GM06990 (cell line): ENCODE measurements around the gene FOXC2.

ENCODE experiments used
- DNase-seq: peaks from one replicate; pipeline ENCODE4 v3.0.0-alpha.2; 2011; ENCODE audit not compliant: insufficient read length; ENCODE audit errors: extremely low read depth
- H3K27me3 ChIP-seq: replicated peaks from 2 replicates; pipeline ENCODE4 v1.6.0; 2011; ENCODE audit warnings: low read length; ENCODE audit not compliant: control insufficient read depth, insufficient read depth
- H3K36me3 ChIP-seq: 2 replicates; pipeline ENCODE4 v1.5.1; 2011; ENCODE audit warnings: low read length; ENCODE audit not compliant: control insufficient read depth, insufficient read depth
- H3K4me3 ChIP-seq: replicated peaks from 2 replicates; pipeline ENCODE4 v1.5.1; 2011; ENCODE audit warnings: low read depth, mild to moderate bottlenecking, control low read depth, low read length
- TF ChIP-seq, protein P1 (sequence below): IDR thresholded peaks from 2 replicates; pipeline ENCODE4 v1.5.1; 2011; ENCODE audit warnings: low read length, control low read depth, mild to moderate bottlenecking, inconsistent platforms; ENCODE audit not compliant: insufficient read depth, poor library complexity, severe bottlenecking

Gene FOXC2

DNA sequence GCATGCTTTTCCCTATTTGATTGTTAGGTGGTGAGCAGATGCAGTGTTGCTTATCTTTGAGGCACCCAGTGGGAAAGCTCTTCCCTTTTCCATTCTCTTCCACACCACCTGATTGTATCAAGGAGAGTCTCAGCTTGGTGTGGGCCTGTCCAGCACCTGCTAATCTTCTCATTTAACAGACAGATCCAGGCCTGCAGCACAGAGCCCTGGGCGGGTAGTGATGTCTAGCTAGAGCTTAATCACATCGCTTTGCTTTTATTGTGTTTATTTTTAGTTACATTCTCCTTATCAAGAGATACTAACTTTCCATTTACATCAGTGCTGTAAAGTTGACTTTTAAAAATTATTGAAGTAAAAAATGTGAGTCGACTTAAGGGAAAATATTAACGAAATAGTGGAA, 35.9 kb downstream of the FOXC2 start:
- TF ChIP-seq, protein P1, sequence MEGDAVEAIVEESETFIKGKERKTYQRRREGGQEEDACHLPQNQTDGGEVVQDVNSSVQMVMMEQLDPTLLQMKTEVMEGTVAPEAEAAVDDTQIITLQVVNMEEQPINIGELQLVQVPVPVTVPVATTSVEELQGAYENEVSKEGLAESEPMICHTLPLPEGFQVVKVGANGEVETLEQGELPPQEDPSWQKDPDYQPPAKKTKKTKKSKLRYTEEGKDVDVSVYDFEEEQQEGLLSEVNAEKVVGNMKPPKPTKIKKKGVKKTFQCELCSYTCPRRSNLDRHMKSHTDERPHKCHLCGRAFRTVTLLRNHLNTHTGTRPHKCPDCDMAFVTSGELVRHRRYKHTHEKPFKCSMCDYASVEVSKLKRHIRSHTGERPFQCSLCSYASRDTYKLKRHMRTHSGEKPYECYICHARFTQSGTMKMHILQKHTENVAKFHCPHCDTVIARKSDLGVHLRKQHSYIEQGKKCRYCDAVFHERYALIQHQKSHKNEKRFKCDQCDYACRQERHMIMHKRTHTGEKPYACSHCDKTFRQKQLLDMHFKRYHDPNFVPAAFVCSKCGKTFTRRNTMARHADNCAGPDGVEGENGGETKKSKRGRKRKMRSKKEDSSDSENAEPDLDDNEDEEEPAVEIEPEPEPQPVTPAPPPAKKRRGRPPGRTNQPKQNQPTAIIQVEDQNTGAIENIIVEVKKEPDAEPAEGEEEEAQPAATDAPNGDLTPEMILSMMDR: no peak
- Histone ChIP-seq H3K36me3 (no peaks in the 10 kb centered on the region), H3K27me3 (no peaks in the 10 kb centered on the region; the same call in 1 of the 2 replicates), H3K4me3 (no peak overlapping the region)
- no peak for DNase-seq

DNA sequence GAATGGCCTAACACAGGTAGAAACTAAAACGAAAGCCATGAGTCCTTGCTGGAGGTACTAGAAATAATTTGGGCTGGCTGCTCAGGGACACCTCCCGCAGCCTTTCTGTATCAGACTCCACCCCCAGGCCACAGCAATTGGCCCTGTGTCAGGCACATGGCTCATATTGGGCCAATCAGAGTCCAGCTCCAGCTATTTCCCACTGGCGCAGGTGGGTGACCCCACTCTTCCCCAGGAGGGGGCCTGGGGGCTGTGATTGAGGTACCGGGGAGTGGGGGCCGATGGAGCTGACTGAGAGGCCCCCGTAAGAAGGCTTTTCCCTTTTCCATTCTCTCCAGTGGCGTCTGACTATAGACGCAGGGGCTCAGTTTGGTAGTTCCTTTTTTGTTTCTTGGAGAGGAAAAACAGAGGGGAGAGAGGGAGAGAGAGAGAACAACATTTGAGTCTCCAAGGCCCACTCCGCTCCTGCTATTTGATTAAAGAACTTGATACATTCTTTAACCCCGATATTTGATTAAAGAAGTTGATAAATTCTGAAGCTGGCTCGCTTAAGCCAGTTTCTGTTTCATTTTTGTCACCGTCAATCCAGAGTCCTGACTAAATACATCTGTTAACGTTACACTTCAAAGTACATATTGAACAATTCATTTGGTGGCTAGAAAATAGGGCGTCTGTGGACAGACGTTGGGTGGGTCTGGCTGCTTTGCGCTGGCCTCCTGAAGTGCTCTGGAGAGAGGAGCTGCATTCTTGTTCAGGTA, 38.0 kb downstream of the FOXC2 start:
- no peak for DNase-seq
- Histone ChIP-seq H3K4me3 (peak overlapping the region; percentile 51), H3K27me3 (no peaks in the 10 kb centered on the region), H3K36me3 (no peaks in the 10 kb centered on the region)
- TF ChIP-seq, protein P1: no peak

DNA sequence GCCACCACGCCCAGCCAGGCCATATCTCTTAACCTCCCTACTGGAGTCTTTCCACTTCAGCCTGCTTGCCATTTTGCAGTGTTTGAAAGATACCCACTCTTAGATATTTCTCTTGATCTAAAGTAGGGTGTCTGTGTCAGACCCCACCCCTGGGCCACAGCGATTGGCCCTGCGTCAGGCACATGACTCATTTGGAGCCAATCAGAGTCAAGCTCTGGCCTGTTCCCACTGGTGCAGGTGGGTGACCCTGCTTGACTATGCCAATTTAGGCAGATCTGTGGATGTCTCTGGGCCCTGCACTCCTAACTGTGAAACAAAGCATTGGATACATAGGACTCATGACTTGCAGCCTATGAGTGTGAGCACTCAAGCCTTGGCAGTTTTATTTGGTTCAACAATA, 39.3 kb downstream of the FOXC2 start:
- no peak overlapping the region for H3K4me3 ChIP-seq
- DNase-seq: no peak
- no peaks in the 10 kb centered on the region for H3K27me3 ChIP-seq
- TF ChIP-seq, protein P1: no peak
- H3K36me3 ChIP-seq: no peaks in the 10 kb centered on the region

DNA sequence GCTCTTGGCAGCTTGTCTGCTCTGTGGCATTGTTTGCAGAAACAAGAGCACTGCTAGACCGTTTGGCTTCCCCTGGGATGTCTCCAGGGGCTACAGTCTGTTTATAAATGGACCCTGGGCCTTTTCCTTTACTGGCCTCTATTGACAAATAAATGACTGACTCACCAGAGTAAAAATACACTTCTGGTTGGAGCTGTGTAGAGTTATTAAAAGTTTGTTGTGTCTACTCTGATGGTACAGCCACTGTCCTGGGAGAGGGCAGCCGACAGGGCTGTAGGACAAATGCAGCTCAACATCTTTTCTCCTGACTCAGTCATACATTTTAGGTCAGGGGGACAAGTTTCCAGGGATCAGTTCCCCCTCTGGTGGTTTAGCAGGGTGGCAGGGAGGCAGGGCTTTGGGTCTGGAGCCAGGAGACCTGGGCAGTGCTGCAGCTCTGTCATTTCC, 41.7 kb downstream of the FOXC2 start:
- TF ChIP-seq, protein P1: no peak
- no peak for DNase-seq
- Histone ChIP-seq H3K4me3 (no peak overlapping the region), H3K36me3 (no peaks in the 10 kb centered on the region), H3K27me3 (no peaks in the 10 kb centered on the region)

DNA sequence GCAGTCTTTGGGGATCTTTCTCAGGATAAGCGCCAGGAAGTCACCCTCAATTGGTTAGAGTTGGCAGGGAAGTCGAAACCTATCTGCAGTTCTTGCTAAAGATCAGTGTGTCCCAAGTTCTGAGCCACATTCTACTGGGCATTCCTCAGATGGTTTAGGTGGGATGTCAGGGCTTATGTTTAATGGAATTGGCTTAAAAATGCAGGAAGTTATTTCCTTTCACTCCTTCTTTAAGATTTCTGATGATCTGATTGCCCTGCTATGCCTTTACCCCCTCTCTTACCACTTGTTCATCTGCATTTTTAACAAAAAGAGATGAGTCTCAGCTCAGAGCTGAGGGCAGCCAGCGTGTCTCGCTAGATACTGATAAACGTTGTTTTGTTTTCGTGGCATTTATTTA, 42.5 kb downstream of the FOXC2 start:
- TF ChIP-seq, protein P1: no peak
- H3K4me3 ChIP-seq: no peak overlapping the region
- no peak for DNase-seq
- H3K36me3 ChIP-seq: no peaks in the 10 kb centered on the region
- H3K27me3 ChIP-seq: no peaks in the 10 kb centered on the region
